CD4-positive, alpha-beta memory T cell (primary cell): Measurements from ENCODE around the gene ATP13A2. TPM values are rescaled to one million over a fixed set of nuclear protein-coding genes. Genes with fewer than 3 reads are reported as not detected.

Experiments
- CTCF ChIA-PET: fragments of 350-600 bp; sonication (Branson Sonifier 250); formaldehyde crosslinking; loops from one replicate; lab custom pipeline; 2021; ENCODE audit warnings: inconsistent platforms; ENCODE audit not compliant: partially characterized antibody; lab: Charles Lee
- POLR2A ChIA-PET: fragments of 350-600 bp; sonication (Branson Sonifier 250); formaldehyde crosslinking; loops from one replicate; lab custom pipeline; 2021; ENCODE audit not compliant: partially characterized antibody; lab: Charles Lee
- DNase-seq, 5 donors: peaks; one replicate each; pipeline versions ENCODE4 v3.0.0 to v3.0.0-alpha.2; 2020 to 2022; ENCODE audit warnings: mixed read lengths in 1 of 5
- H3K27ac ChIP-seq: one replicate; pipeline ENCODE4 v1.7.0; 2013; ENCODE audit warnings: low read depth, low read length
- H3K27me3 ChIP-seq: 2 replicates; pipeline ENCODE4 v1.7.0; 2013; ENCODE audit warnings: mild to moderate bottlenecking, low read length, moderate library complexity; ENCODE audit not compliant: insufficient read depth
- H3K36me3 ChIP-seq: 2 replicates; pipeline ENCODE4 v1.7.0; 2013; ENCODE audit warnings: mild to moderate bottlenecking, low read length, moderate library complexity; ENCODE audit not compliant: insufficient read depth
- H3K4me1 ChIP-seq: 2 replicates; pipeline ENCODE4 v1.7.0; 2013; ENCODE audit warnings: mild to moderate bottlenecking, low read length, moderate library complexity; ENCODE audit not compliant: insufficient read depth
- H3K4me3 ChIP-seq, 2 donors: one replicate each; pipeline ENCODE4 v1.7.0; 2013; ENCODE audit warnings: low read length in 2 of 2, mild to moderate bottlenecking in 1 of 2
- H3K9me3 ChIP-seq, 2 donors: one replicate each; pipeline ENCODE4 v1.7.0; 2013; ENCODE audit warnings: low read length in 2 of 2, control low read depth in 1 of 2; ENCODE audit not compliant: control insufficient read depth in 1 of 2
- H3K27ac Mint-ChIP-seq, 7 donors: one replicate each; pipeline ENCODE4 v1.8.0; 2020 to 2021; ENCODE audit warnings: mixed read lengths in 7 of 7, mild to moderate bottlenecking in 6 of 7, inconsistent platforms in 3 of 7, moderate library complexity in 3 of 7
- H3K27me3 Mint-ChIP-seq, 2 donors: one replicate each; pipeline ENCODE4 v1.8.0; 2020 to 2021; ENCODE audit warnings: mixed read lengths in 2 of 2
- H3K36me3 Mint-ChIP-seq, 2 donors: one replicate each; pipeline ENCODE4 v1.8.0; 2020 to 2021; ENCODE audit warnings: mixed read lengths in 2 of 2, inconsistent platforms in 1 of 2, mild to moderate bottlenecking in 1 of 2
- H3K4me1 Mint-ChIP-seq, 4 donors: one replicate each; pipeline ENCODE4 v1.8.0; 2020 to 2021; ENCODE audit warnings: mixed read lengths in 4 of 4, mild to moderate bottlenecking in 1 of 4
- H3K4me3 Mint-ChIP-seq, 8 donors: one replicate each; pipeline ENCODE4 v1.8.0; 2020 to 2021; ENCODE audit warnings: mixed read lengths in 8 of 8, mild to moderate bottlenecking in 7 of 8, moderate library complexity in 6 of 8, inconsistent platforms in 3 of 8
- H3K9me3 Mint-ChIP-seq, 8 donors: one replicate each; pipeline ENCODE4 v1.8.0; 2020 to 2021; ENCODE audit warnings: mixed read lengths in 8 of 8, mild to moderate bottlenecking in 5 of 8, inconsistent platforms in 3 of 8, moderate library complexity in 1 of 8
- intact Hi-C: fragments of 100-400 bp; cut with micrococcal nuclease; formaldehyde crosslinking; loops from one replicate; pipeline ENCODE4 v1.15.1; 2023
- polyA plus RNA-seq, 2 donors: library from polyadenylated mRNA; unstranded; fragments of 300-500 nt; fragmentation: Illumina TruSeq; gene quantifications; one replicate each; pipeline ENCODE4 v1.2.3, GENCODE V29; 2021
- total RNA-seq, 2 experiments: library from RNA; stranded (reverse); gene quantifications; one replicate each; pipeline ENCODE4 v1.2.3, GENCODE V29; 2021

ATP13A2 gene
- total and polyA plus RNA-seq, 4 experiments from 2014 or later, result 24.6 to 60.4 (median 55.6) TPM

DNA sequence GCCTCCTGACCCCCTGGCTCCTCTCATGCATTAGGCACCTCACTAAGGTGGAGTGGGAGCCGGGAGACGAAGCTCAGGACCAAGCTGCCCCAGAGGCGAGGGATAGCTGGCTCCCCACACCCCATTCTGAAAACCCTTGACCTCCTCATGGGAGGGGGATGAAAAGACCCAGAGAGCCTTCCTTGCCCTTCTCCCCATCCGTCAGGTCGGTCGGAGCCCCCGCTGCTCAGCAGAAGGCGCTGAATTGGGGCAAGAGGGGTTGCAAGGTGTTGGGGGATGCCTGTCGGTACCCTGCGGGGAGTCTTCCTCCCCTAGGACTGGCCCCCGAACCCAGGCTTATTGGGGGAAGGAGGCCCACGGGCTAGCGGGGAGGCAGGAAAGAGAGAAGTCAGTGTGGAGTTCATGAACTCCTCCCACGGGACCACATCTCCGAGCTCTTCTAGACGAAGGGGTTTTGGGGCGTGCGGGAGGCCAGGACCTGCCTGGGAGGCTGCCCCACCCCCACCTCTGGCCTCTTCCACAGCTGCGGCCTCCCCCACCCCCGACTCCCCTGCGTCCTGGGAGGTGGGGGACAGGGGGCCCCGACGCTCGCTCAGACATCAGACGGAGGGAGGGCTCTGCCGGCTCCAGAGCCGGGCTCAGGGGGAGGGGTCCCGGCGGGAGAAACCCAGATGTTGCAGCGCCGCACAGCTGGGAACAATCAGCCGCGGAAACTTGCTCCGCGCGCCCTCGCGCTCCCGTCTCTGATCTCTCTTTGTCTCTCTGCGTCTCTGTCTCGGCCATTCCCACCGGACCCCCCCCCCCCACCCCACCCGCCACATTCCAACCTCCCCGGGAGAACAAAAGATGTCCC, 32.0 kb downstream of the ATP13A2 start:
- intact Hi-C loops, result no loop called here
- no peak overlapping the region for H3K27ac ChIP-seq
- CTCF ChIA-PET, result interaction anchor here (1.1 kb wide), 1 partner anchor 19 kb away, joined by 3 read pairs; no protein-coding TSS in a partner anchor
- Mint-ChIP-seq H3K9me3 (no peaks in the 10 kb centered on the region), H3K27me3 (peaks cover 15 to 18% of the 10 kb centered on the region in 2 donors), H3K27ac (no peak overlapping the region), H3K4me1 (peaks cover 7 to 15% (median 8%) of the 10 kb centered on the region in 4 donors), H3K36me3 (peaks cover 0 to 4% of the 10 kb centered on the region in 2 donors), H3K4me3 (peak overlapping the region in 7 of 8 donors; percentile 27 to 69 (median 51))
- H3K36me3 ChIP-seq, result no peaks in the 10 kb centered on the region
- POLR2A ChIA-PET, result no interaction called here
- DNase-seq, result no peak
- no peaks in the 10 kb centered on the region for H3K27me3 ChIP-seq
- H3K4me3 ChIP-seq, result no peak overlapping the region
- no peaks in the 10 kb centered on the region for H3K9me3 ChIP-seq
- no peaks in the 10 kb centered on the region for H3K4me1 ChIP-seq

DNA sequence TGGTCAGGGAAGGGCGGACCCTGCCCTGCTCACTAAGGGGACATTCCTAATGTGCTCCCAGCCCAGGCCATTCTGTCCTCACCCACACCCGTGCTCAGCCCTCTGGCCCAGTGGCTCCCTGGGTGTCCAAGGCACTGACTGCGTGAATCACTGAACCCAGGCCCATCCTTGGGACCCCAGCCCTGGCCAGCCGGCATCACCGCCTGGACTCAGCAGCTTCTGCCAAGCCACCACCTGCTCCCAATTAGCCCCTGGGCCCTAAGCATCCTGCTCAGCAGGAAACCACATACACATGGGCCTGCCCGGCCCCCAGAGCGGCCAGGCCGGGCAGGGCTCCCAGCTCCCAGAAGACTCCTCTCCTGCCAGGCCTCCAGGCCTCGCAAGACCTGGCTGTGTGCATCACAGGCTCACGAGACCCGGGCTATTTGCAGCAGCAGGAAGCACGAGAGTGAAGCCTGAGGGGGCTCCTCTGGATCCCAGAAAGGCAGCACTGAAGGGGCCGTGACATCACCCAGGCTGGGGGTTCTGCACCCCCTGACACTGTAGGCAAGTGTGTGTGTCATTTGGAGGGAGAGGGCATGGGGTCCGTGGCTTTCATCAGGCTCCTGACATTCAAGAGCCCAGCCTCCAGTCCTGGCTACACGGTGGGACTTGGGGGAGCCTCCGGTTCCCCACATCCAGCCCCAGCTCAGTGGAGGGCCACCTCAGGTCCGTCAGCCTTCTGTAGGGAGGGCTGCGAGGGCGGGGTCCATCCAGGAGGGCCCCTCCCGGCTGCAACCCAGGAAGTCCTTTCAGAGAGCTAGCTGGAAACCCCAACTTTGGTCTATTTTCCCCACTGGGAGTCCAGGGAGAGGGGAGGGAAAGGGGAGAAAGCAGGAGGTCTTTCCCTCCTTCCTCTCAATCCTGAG, 32.9 kb downstream of the ATP13A2 start:
- intact Hi-C loops, result no loop called here
- CTCF ChIA-PET, result interaction anchor here (0.6 to 1.1 kb wide), 2 partner anchors 18 to 379 kb away, joined by 3 read pairs; no protein-coding TSS in a partner anchor
- POLR2A ChIA-PET, result no interaction called here
- Mint-ChIP-seq H3K4me1 (peaks cover 7 to 15% (median 8%) of the 10 kb centered on the region in 4 donors), H3K4me3 (no peak overlapping the region), H3K36me3 (peaks cover 0 to 4% of the 10 kb centered on the region in 2 donors), H3K27me3 (peaks cover 15 to 18% of the 10 kb centered on the region in 2 donors), H3K27ac (no peak overlapping the region), H3K9me3 (no peaks in the 10 kb centered on the region)
- Histone ChIP-seq H3K27ac (no peak overlapping the region), H3K27me3 (no peaks in the 10 kb centered on the region), H3K4me3 (no peak overlapping the region), H3K36me3 (no peaks in the 10 kb centered on the region), H3K4me1 (no peaks in the 10 kb centered on the region), H3K9me3 (no peaks in the 10 kb centered on the region)
- no peak for DNase-seq

DNA sequence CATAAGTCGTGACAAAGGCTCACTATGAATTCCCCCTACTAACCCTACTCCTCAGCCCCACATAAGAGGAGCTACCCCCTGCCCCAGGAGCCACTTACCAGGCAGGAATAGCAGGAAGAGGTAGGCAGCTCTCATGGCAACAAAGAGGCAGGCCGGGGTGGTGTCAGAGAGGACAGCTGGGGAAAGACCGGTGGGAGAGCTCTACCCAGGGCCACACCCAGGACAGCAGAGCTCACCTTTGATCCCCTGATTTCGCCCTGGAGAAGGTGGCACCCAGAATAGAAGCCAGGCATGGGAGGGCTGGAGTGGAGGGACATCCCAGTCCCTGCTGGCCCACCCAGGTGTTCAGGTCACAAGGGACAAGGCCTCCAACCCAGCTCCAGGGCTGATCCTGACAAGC, 33.6 kb downstream of the ATP13A2 start:
- DNase-seq, result peak in 1 of 5 donors; percentile 24
- CTCF ChIA-PET, result no interaction called here

DNA sequence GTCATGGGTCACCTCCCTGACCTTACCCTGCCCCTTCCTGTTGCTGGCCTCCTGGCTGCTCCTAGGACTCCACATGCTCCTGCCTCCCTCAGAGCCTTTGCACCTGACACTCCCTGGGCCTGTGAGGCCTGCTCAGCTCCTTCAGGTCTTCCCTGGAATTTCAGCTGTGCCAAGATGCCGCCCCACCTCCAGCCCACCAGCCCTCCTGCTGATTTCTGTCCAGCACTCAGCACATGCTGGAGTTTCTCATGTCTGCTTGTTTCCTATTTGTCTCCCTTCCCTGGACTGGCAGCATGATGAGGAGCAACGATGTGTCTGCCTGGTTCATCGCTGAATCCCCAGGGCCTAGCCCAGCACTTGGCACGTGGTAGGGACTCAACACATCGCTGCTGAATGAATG, 34.4 kb downstream of the ATP13A2 start:
- Histone ChIP-seq H3K4me1 (no peaks in the 10 kb centered on the region), H3K36me3 (no peaks in the 10 kb centered on the region), H3K4me3 (no peak overlapping the region), H3K27me3 (no peaks in the 10 kb centered on the region), H3K9me3 (no peaks in the 10 kb centered on the region), H3K27ac (no peak overlapping the region)
- H3K4me3 Mint-ChIP-seq, result no peak overlapping the region
- peak overlapping the region in 2 of 7 donors; percentile 37 to 41 for H3K27ac Mint-ChIP-seq
- POLR2A ChIA-PET, result no interaction called here
- peaks cover 0 to 4% of the 10 kb centered on the region in 2 donors for H3K36me3 Mint-ChIP-seq
- CTCF ChIA-PET, result no interaction called here
- intact Hi-C loops, result no loop called here
- peaks cover 8 to 11% of the 10 kb centered on the region in 2 donors for H3K27me3 Mint-ChIP-seq
- H3K4me1 Mint-ChIP-seq, result peaks cover 7 to 15% (median 8%) of the 10 kb centered on the region in 4 donors
- DNase-seq, result peak in 1 of 5 donors; percentile 6
- H3K9me3 Mint-ChIP-seq, result no peaks in the 10 kb centered on the region

More for the DNA sequence above, 33.6 kb downstream of the ATP13A2 start:
- Mint-ChIP-seq H3K27me3 (peaks cover 10 to 15% of the 10 kb centered on the region in 2 donors), H3K9me3 (no peaks in the 10 kb centered on the region), H3K27ac (peak overlapping the region in 1 of 7 donors; percentile 29), H3K36me3 (peaks cover 0 to 4% of the 10 kb centered on the region in 2 donors), H3K4me3 (no peak overlapping the region), H3K4me1 (peaks cover 7 to 15% (median 8%) of the 10 kb centered on the region in 4 donors)
- Histone ChIP-seq H3K27me3 (no peaks in the 10 kb centered on the region), H3K27ac (no peak overlapping the region), H3K36me3 (no peaks in the 10 kb centered on the region), H3K9me3 (no peaks in the 10 kb centered on the region), H3K4me3 (no peak overlapping the region), H3K4me1 (no peaks in the 10 kb centered on the region)
- intact Hi-C loops, result no loop called here
- POLR2A ChIA-PET, result no interaction called here

DNA sequence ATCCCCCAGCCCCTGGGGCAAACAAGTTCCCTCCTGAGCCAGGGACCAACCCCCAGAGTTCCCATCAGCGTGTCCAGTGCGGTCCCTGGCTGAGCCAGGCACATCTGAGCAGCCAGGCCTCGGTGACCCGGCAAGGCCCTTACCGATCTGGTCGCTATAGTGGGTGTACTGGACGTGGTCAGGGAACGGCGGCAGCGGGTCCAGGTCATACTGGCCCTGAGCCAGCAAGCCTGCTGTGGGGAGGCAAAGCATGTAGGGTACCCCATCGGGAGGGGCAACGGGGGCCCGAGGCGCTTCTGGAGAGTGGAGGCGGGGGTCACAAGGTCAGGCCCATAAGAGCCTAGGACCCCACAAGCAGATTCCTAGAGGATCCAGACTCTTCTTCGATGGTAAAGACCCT, 34.8 kb downstream of the ATP13A2 start:
- intact Hi-C loops, result no loop called here
- no peak for DNase-seq
- no peak overlapping the region for H3K4me3 ChIP-seq
- H3K27ac ChIP-seq, result no peak overlapping the region
- Mint-ChIP-seq H3K4me1 (peaks cover 7 to 15% (median 8%) of the 10 kb centered on the region in 4 donors), H3K4me3 (peak overlapping the region in 1 of 8 donors; percentile 45), H3K27ac (no peak overlapping the region), H3K36me3 (peaks cover 0 to 4% of the 10 kb centered on the region in 2 donors), H3K9me3 (no peaks in the 10 kb centered on the region), H3K27me3 (peaks cover 8 to 11% of the 10 kb centered on the region in 2 donors)
- H3K4me1 ChIP-seq, result no peaks in the 10 kb centered on the region
- no peaks in the 10 kb centered on the region for H3K9me3 ChIP-seq
- POLR2A ChIA-PET, result no interaction called here
- no peaks in the 10 kb centered on the region for H3K27me3 ChIP-seq
- CTCF ChIA-PET, result no interaction called here
- H3K36me3 ChIP-seq, result no peaks in the 10 kb centered on the region

DNA sequence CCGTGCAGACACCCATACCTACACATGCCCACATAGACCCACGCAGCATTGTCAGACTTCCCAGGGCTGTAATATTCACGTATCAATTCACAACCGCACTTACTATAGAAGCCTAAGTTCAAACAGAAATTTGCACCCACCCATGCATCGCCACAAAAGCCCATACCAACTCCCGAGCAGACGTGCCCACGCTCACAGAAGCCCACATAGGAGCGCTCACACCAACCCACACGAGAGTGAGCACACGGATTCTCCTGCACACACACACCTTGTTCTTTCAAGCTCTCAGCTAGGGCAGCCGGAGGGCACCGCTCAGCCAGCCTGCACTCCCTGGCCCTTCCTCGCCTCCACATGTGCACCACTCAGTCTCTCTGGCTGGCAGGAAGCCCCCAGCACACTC, 35.9 kb downstream of the ATP13A2 start:
- no peak overlapping the region for H3K4me3 ChIP-seq
- no peak overlapping the region for H3K4me3 Mint-ChIP-seq
- ChIA-PET CTCF (interaction anchor here (1.4 kb wide), 1 partner anchor 15 kb away, joined by 3 read pairs; no protein-coding TSS in a partner anchor), POLR2A (no interaction called here)
- no peaks in the 10 kb centered on the region for H3K4me1 ChIP-seq
- H3K27ac Mint-ChIP-seq, result peak overlapping the region in 1 of 7 donors; percentile 43
- peaks cover under 1 to 2% of the 10 kb centered on the region in 2 donors for H3K27me3 Mint-ChIP-seq
- no peaks in the 10 kb centered on the region for H3K9me3 Mint-ChIP-seq
- no peak overlapping the region for H3K27ac ChIP-seq
- no peaks in the 10 kb centered on the region for H3K36me3 ChIP-seq
- peaks cover 2 to 7% (median 2%) of the 10 kb centered on the region in 4 donors for H3K4me1 Mint-ChIP-seq
- intact Hi-C loops, result no loop called here
- peaks cover 1 to 2% of the 10 kb centered on the region in 2 donors for H3K36me3 Mint-ChIP-seq
- no peaks in the 10 kb centered on the region for H3K9me3 ChIP-seq
- DNase-seq, result no peak
- no peaks in the 10 kb centered on the region for H3K27me3 ChIP-seq
